ENCODE results near the gene XPC.

Gene XPC

GRCh38 chr3:14208977-14209394, 30.6 kb upstream of the XPC start:
- TF ChIP-seq TEAD4 (IDR thresholded peaks at IDR 0.05): peak; percentile 71
- TF ChIP-seq EP300 (IDR thresholded peaks at IDR 0.05; ENCODE audit: borderline replicate concordance): no peak

DNA sequence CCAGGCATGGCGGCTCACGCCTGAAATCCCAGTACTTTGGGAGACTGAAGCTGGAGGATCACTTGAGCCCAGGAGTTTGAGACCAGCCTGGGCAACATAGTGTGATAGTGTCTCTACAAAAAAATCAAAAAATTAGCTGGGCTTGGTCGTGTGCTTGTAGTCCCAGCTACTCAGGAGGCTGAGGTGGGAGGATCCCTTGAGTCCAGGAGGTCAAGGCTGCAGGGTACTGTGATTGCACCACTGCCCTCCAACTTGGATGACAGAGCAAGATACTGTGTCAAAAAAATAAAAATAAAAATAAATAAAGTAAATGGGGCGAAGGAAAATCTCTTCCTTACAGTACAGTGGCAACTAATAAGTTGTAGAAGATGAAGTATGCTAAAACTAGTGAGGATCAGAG, 29.8 kb upstream of the XPC start:
- TF ChIP-seq, protein P1, sequence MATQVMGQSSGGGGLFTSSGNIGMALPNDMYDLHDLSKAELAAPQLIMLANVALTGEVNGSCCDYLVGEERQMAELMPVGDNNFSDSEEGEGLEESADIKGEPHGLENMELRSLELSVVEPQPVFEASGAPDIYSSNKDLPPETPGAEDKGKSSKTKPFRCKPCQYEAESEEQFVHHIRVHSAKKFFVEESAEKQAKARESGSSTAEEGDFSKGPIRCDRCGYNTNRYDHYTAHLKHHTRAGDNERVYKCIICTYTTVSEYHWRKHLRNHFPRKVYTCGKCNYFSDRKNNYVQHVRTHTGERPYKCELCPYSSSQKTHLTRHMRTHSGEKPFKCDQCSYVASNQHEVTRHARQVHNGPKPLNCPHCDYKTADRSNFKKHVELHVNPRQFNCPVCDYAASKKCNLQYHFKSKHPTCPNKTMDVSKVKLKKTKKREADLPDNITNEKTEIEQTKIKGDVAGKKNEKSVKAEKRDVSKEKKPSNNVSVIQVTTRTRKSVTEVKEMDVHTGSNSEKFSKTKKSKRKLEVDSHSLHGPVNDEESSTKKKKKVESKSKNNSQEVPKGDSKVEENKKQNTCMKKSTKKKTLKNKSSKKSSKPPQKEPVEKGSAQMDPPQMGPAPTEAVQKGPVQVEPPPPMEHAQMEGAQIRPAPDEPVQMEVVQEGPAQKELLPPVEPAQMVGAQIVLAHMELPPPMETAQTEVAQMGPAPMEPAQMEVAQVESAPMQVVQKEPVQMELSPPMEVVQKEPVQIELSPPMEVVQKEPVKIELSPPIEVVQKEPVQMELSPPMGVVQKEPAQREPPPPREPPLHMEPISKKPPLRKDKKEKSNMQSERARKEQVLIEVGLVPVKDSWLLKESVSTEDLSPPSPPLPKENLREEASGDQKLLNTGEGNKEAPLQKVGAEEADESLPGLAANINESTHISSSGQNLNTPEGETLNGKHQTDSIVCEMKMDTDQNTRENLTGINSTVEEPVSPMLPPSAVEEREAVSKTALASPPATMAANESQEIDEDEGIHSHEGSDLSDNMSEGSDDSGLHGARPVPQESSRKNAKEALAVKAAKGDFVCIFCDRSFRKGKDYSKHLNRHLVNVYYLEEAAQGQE (IDR thresholded peaks at IDR 0.05; ENCODE audit: low read depth): no peak
- no peak for TF ChIP-seq TEAD4 (IDR thresholded peaks at IDR 0.05)
- TF ChIP-seq RAD21 (IDR thresholded peaks at IDR 0.05; ENCODE audit: low read depth): no peak
- TF ChIP-seq YY1 (IDR thresholded peaks at IDR 0.05; ENCODE audit: low read depth): no peak
- TF ChIP-seq TCF12 (IDR thresholded peaks at IDR 0.05; ENCODE audit: low read depth): no peak
- TF ChIP-seq, protein P2, sequence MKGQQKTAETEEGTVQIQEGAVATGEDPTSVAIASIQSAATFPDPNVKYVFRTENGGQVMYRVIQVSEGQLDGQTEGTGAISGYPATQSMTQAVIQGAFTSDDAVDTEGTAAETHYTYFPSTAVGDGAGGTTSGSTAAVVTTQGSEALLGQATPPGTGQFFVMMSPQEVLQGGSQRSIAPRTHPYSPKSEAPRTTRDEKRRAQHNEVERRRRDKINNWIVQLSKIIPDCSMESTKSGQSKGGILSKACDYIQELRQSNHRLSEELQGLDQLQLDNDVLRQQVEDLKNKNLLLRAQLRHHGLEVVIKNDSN (IDR thresholded peaks at IDR 0.05): no peak
- no peak for TF ChIP-seq CREB1 (IDR thresholded peaks at IDR 0.05; ENCODE audit: low read depth)
- TF ChIP-seq TAF1 (IDR thresholded peaks at IDR 0.05; ENCODE audit: low read depth): no peak
- TF ChIP-seq ZBTB7A (IDR thresholded peaks at IDR 0.05; ENCODE audit: low read depth): no peak
- TF ChIP-seq MAX (IDR thresholded peaks at IDR 0.05): no peak
- no peak for TF ChIP-seq EP300 (IDR thresholded peaks at IDR 0.05; ENCODE audit: borderline replicate concordance)

DNA sequence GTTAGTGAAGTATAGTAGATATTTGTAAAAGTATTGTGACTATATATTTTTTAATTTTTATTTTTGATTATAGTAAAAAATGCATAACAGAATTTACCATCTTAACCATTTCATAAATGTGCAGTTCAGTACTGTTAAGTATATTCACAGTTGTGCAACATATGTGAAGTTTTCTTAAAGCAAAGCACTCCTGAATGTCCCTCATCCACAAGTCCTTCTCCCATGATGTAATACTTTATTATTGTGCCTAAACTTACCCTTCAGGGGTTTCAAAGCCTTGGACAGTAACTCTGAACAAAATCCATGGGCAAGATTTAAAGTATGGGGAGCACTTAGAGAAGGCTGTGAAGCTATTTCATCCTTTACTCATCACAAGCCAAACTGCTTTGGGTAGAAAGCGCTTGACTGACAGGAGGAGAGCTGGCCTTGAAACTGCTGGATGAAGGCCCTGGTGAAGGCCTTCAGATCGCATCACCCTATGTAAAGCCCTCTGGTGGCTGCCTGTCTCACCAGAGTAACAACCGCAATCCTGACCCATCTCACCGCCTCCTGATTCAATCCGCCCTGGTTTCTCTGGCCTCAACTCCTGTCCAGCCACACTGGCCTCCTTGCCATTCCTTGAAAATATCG, 28.3 kb upstream of the XPC start:
- TF ChIP-seq FOXM1 (IDR thresholded peaks at IDR 0.05; ENCODE audit: borderline replicate concordance, low read depth): no peak
- TF ChIP-seq MAX (IDR thresholded peaks at IDR 0.05): no peak
- TF ChIP-seq CREB1 (IDR thresholded peaks at IDR 0.05; ENCODE audit: low read depth): no peak
- no peak for TF ChIP-seq YY1 (IDR thresholded peaks at IDR 0.05; ENCODE audit: low read depth)
- no peak for TF ChIP-seq TEAD4 (IDR thresholded peaks at IDR 0.05)
- TF ChIP-seq, protein P2 (IDR thresholded peaks at IDR 0.05): no peak
- TF ChIP-seq, protein P1 (IDR thresholded peaks at IDR 0.05; ENCODE audit: low read depth): no peak
- TF ChIP-seq ZBTB7A (IDR thresholded peaks at IDR 0.05; ENCODE audit: low read depth): no peak
- no peak for TF ChIP-seq EGR1 (IDR thresholded peaks at IDR 0.05)
- no peak for TF ChIP-seq RAD21 (IDR thresholded peaks at IDR 0.05; ENCODE audit: low read depth)
- no peak for TF ChIP-seq CEBPB (IDR thresholded peaks at IDR 0.05)
- no peak for TF ChIP-seq EP300 (IDR thresholded peaks at IDR 0.05; ENCODE audit: borderline replicate concordance)
- TF ChIP-seq TCF12 (IDR thresholded peaks at IDR 0.05; ENCODE audit: low read depth): no peak
- no peak for TF ChIP-seq NFIC (IDR thresholded peaks at IDR 0.05)
- no peak for TF ChIP-seq TAF1 (IDR thresholded peaks at IDR 0.05; ENCODE audit: low read depth)

- TF ChIP-seq RAD21 (IDR thresholded peaks at IDR 0.05; ENCODE audit: low read depth) (no peak), CEBPB (IDR thresholded peaks at IDR 0.05) (peak; percentile 61)
Measured at GRCh38 chr3:14204515-14205284, 26.3 kb upstream of the XPC start.

DNA sequence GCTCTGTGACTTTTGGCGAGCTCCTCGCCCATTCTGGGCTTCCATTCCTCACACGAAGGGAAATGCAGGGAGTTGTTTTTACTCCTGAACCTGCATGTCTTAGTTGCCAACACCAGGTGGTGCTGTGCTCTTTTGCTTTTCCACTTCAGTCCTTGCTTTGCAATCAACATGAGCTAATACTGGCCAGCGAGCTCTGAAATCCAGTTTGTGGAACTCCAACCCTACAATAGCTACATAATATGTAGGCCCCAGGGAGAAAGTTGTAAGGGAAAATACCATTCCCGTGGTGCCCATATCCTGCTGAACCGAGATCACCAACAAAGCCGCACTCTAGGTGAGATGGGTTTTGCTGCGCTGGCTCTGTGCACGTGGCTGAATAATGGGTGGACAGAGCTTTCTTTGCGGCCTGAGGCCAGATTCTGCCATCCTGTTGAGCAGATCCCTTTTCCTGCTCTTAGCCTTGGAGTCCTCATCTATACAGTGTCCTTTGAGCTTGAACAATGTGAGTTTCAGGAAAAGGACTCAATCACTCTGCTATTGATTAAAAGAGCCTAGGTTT, 25.2 kb upstream of the XPC start:
- peak; percentile 93 for TF ChIP-seq RAD21 (IDR thresholded peaks at IDR 0.05; ENCODE audit: low read depth)
- TF ChIP-seq EGR1 (IDR thresholded peaks at IDR 0.05): no peak

- TF ChIP-seq, protein P1 (IDR thresholded peaks at IDR 0.05; ENCODE audit: low read depth): no peak
- no peak for TF ChIP-seq TEAD4 (IDR thresholded peaks at IDR 0.05)
- TF ChIP-seq ZBTB7A (IDR thresholded peaks at IDR 0.05; ENCODE audit: low read depth): no peak
- no peak; the same call in 1 of the 2 replicates for TF ChIP-seq EP300 (IDR thresholded peaks at IDR 0.05; ENCODE audit: borderline replicate concordance)
- TF ChIP-seq, protein P2 (IDR thresholded peaks at IDR 0.05): no peak
Measured at GRCh38 chr3:14202874-14203520, 24.6 kb upstream of the XPC start.

Measured in Ishikawa (cell line).